ENCODE results near the gene LYZL1.
"Not testable (repeated sequence)": the region's sequence is repeated elsewhere in the genome, so short reads cannot be mapped to it uniquely, and the experiment has no call there.

DNA sequence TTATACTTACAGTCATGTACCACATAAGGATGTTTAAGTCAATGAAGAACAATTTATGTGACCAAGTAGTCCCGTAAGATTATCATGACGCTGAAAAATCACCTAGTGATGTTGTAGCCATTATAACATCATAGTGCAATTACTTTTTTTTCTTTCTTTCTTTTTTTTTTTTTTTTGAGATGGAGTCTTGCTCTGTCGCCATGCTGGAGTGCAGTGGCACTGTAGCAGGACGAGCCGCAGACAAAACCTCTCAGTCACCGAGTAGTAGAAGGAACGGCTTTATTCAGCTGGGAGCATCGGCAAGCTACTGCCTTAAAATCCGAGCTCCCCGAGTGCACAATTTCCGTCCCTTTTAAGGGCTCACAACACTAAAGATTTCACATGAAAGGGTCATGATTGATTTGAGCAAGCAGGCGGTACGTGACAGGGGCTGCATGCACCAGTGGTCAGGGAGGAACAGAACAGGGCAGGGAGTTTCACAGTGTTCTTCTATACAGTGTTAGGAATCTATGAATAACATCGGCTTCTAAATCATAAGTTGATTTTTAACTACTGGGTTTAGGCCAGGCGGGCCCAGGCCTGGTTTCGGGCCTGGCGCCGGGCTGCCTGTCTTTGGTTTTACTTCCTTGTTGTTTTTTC lies 71.5 kb downstream of the LYZL1 start:
- TF ChIP-seq POLR2A, CTCF, POLR2AphosphoS5, EP300 (IDR thresholded peaks at IDR 0.05): not testable (repeated sequence)

Data from upper lobe of left lung (tissue), 4 donors.